HEK293 (cell line): ENCODE measurements around the gene ATP5PO.

Source experiments
- CTCF ChIA-PET: fragments of 350-600 bp; formaldehyde crosslinking; extraction: SDS; loops from one replicate; lab custom pipeline; 2021; ENCODE audit warnings: antibody characterized with exemption; lab: Yijun Ruan, JAX
- POLR2A ChIA-PET: fragments of 300-600 bp; formaldehyde crosslinking; extraction: SDS; loops from one replicate; lab custom pipeline; 2020; ENCODE audit warnings: antibody characterized with exemption, inconsistent platforms; lab: Yijun Ruan, JAX
- H3K27ac ChIP-seq: fragments of 200-500 bp; sonication (Bioruptor generic); 2 replicates; pipeline ENCODE4 v1.5.1; 2014; ENCODE audit warnings: low read depth, low read length, control low read depth, inconsistent platforms; ENCODE audit errors: extremely low read depth
- H3K36me3 ChIP-seq, 2 experiments: fragments of 200-500 bp in 1 of 2; sonication (Bioruptor generic) in 1 of 2; 1 replicate in 1 of 2; 2 replicates in 1 of 2; pipeline ENCODE4 v1.5.1; 2014 to 2017; ENCODE audit warnings: inconsistent platforms in 2 of 2, low read length in 2 of 2; ENCODE audit not compliant: control insufficient read depth in 2 of 2, insufficient read depth in 1 of 2
- H3K4me1 ChIP-seq: fragments of 200-500 bp; sonication (Bioruptor generic); 2 replicates; pipeline ENCODE4 v1.5.1; 2014; ENCODE audit warnings: mild to moderate bottlenecking, low read length, inconsistent platforms; ENCODE audit not compliant: control insufficient read depth, insufficient read depth
- H3K4me3 ChIP-seq: 2 replicates; pipeline ENCODE4 v1.5.1; 2011; ENCODE audit warnings: low read depth, mild to moderate bottlenecking, control low read depth, low read length, moderate library complexity
- H3K9me3 ChIP-seq: fragments of 200-500 bp; sonication (Bioruptor generic); 2 replicates; pipeline ENCODE4 v1.5.1; 2014; ENCODE audit warnings: low read depth, low read length, inconsistent platforms; ENCODE audit not compliant: control insufficient read depth, insufficient read depth
- BCL11A ChIP-seq: fragments of 450-650 bp; formaldehyde crosslinking; IDR thresholded peaks from 2 replicates; pipeline ENCODE4 v1.5.1; 2016; ENCODE audit warnings: low read depth, missing biosample characterization, missing genetic modification characterization
- EGR2 ChIP-seq: fragments of 450-650 bp; formaldehyde crosslinking; IDR thresholded peaks from 2 replicates; pipeline ENCODE4 v1.5.1; 2016; ENCODE audit warnings: low read depth, missing biosample characterization, missing genetic modification characterization
- GLIS1 ChIP-seq: fragments of 450-650 bp; formaldehyde crosslinking; IDR thresholded peaks from 2 replicates; pipeline ENCODE4 v1.5.1; 2016; ENCODE audit warnings: missing biosample characterization, missing genetic modification characterization
- GLIS2 ChIP-seq: fragments of 450-650 bp; formaldehyde crosslinking; IDR thresholded peaks from 2 replicates; pipeline ENCODE4 v1.5.1; 2016; ENCODE audit warnings: missing biosample characterization, missing genetic modification characterization
- HOXC10 ChIP-seq: sonication (generic); formaldehyde crosslinking; IDR thresholded peaks from 2 replicates; pipeline ENCODE4 v1.8.1; 2023; ENCODE audit warnings: mild to moderate bottlenecking, missing genetic modification reagents
- HOXD13 ChIP-seq: sonication (generic); formaldehyde crosslinking; IDR thresholded peaks from 2 replicates; pipeline ENCODE4 v1.8.0; 2022; ENCODE audit warnings: missing genetic modification reagents, borderline replicate concordance
- KLF10 ChIP-seq: fragments of 450-650 bp; IDR thresholded peaks from 2 replicates; pipeline ENCODE4 v1.5.1; 2018; ENCODE audit warnings: missing biosample characterization, mild to moderate bottlenecking, missing genetic modification characterization
- KLF16 ChIP-seq: fragments of 450-650 bp; formaldehyde crosslinking; IDR thresholded peaks from 2 replicates; pipeline ENCODE4 v1.5.1; 2017; ENCODE audit warnings: missing biosample characterization, missing genetic modification characterization
- PRDM1 ChIP-seq: fragments of 450-650 bp; formaldehyde crosslinking; IDR thresholded peaks from 2 replicates; pipeline ENCODE4; 2016; ENCODE audit warnings: missing biosample characterization, missing genetic modification characterization
- PRDM10 ChIP-seq: fragments of 450-650 bp; formaldehyde crosslinking; IDR thresholded peaks from 2 replicates; pipeline ENCODE4 v1.5.1; 2016; ENCODE audit warnings: missing biosample characterization, missing genetic modification characterization
- ZNF19 ChIP-seq: fragments of 450-650 bp; formaldehyde crosslinking; IDR thresholded peaks from 2 replicates; pipeline ENCODE4; 2016; ENCODE audit warnings: missing biosample characterization, missing genetic modification characterization, low read depth
- ZNF223 ChIP-seq: fragments of 450-650 bp; formaldehyde crosslinking; IDR thresholded peaks from 2 replicates; pipeline ENCODE4 v1.5.1; 2016; ENCODE audit warnings: missing biosample characterization, missing genetic modification characterization
- ZNF292 ChIP-seq: fragments of 450-650 bp; formaldehyde crosslinking; IDR thresholded peaks from 2 replicates; pipeline ENCODE4 v1.5.1; 2016; ENCODE audit warnings: low read depth, missing biosample characterization, missing genetic modification characterization, borderline replicate concordance
- ZNF37A ChIP-seq: fragments of 450-650 bp; IDR thresholded peaks from 2 replicates; pipeline ENCODE4 v1.5.1; 2018; ENCODE audit warnings: missing biosample characterization, missing genetic modification characterization
- ZNF416 ChIP-seq: fragments of 450-650 bp; formaldehyde crosslinking; IDR thresholded peaks from 2 replicates; pipeline ENCODE4 v1.5.1; 2016; ENCODE audit warnings: missing biosample characterization, missing genetic modification characterization
- ZNF473 ChIP-seq: fragments of 450-650 bp; formaldehyde crosslinking; IDR thresholded peaks from 2 replicates; pipeline ENCODE4 v1.5.1; 2017; ENCODE audit warnings: missing biosample characterization, missing genetic modification characterization
- ZNF48 ChIP-seq: fragments of 450-650 bp; formaldehyde crosslinking; IDR thresholded peaks from 2 replicates; pipeline ENCODE4 v1.5.1; 2016; ENCODE audit warnings: missing biosample characterization, missing genetic modification characterization
- ZNF549 ChIP-seq: fragments of 450-650 bp; IDR thresholded peaks from 2 replicates; pipeline ENCODE4 v1.5.1; 2018; ENCODE audit warnings: missing biosample characterization, missing genetic modification characterization, mild to moderate bottlenecking, inconsistent platforms, moderate library complexity
- ZNF555 ChIP-seq: fragments of 450-650 bp; formaldehyde crosslinking; conservative IDR thresholded peaks from 2 replicates; pipeline ENCODE4 v1.5.1; 2017; ENCODE audit warnings: missing biosample characterization, mild to moderate bottlenecking, missing genetic modification characterization, inconsistent platforms
- ZNF558 ChIP-seq: fragments of 450-650 bp; formaldehyde crosslinking; IDR thresholded peaks from 2 replicates; pipeline ENCODE4 v1.5.1; 2016; ENCODE audit warnings: missing biosample characterization, missing genetic modification characterization
- ZNF585B ChIP-seq: fragments of 450-650 bp; formaldehyde crosslinking; IDR thresholded peaks from 2 replicates; pipeline ENCODE4 v1.5.1; 2016; ENCODE audit warnings: missing biosample characterization, missing genetic modification characterization
- ZNF624 ChIP-seq: fragments of 450-650 bp; formaldehyde crosslinking; IDR thresholded peaks from 2 replicates; pipeline ENCODE4 v1.5.1; 2017; ENCODE audit warnings: missing biosample characterization, missing genetic modification characterization
- ZNF670 ChIP-seq: fragments of 450-650 bp; formaldehyde crosslinking; IDR thresholded peaks from 2 replicates; pipeline ENCODE4 v1.5.1; 2016; ENCODE audit warnings: missing biosample characterization, missing genetic modification characterization, low read depth

The ATP5PO gene

GRCh38 chr21:33884376-33885171 lies 31.0 kb downstream of the ATP5PO start:
- Histone ChIP-seq H3K4me1 (no peaks in the 10 kb centered on the region), H3K4me3 (no peak overlapping the region), H3K36me3 (no peaks in the 10 kb centered on the region), H3K27ac (no peak overlapping the region), H3K9me3 (no peaks in the 10 kb centered on the region)
- POLR2A ChIA-PET = no interaction called here
- TF ChIP-seq ZNF416 (tag by site-specific recombination) (no peak), KLF16 (tag by site-specific recombination) (no peak), ZNF37A (no peak), GLIS2 (no peak), ZNF549 (tag by site-specific recombination) (no peak), EGR2 (tag by site-specific recombination) (no peak), BCL11A (tag by site-specific recombination) (no peak), ZNF473 (tag by site-specific recombination) (no peak), ZNF558 (tag by site-specific recombination) (no peak), ZNF555 (no peak), ZNF19 (tag by site-specific recombination) (no peak), HOXD13 (CRISPR knock-in tag) (no peak), KLF10 (tag by site-specific recombination) (no peak), ZNF292 (tag by site-specific recombination) (no peak), ZNF670 (no peak), ZNF223 (tag by site-specific recombination) (no peak)
- CTCF ChIA-PET = no interaction called here

GRCh38 chr21:33883118-33883517 lies 32.5 kb downstream of the ATP5PO start:
- Histone ChIP-seq H3K36me3 (no peaks in the 10 kb centered on the region), H3K4me3 (no peak overlapping the region), H3K4me1 (no peaks in the 10 kb centered on the region), H3K9me3 (no peaks in the 10 kb centered on the region), H3K27ac (no peak overlapping the region)
- TF ChIP-seq PRDM10 (no peak), GLIS1 (no peak), PRDM1 (tag by site-specific recombination) (no peak), HOXC10 (no peak), ZNF585B (no peak), ZNF624 (tag by site-specific recombination) (no peak), ZNF48 (tag by site-specific recombination) (no peak)
- ChIA-PET POLR2A (interaction anchor here (0.6 kb wide), 1 partner anchor 12 kb away, joined by 4 read pairs; no protein-coding TSS in a partner anchor), CTCF (interaction anchor here (0.9 kb wide), 1 partner anchor 18 kb away, joined by 3 read pairs; no protein-coding TSS in a partner anchor)
